ENCODE results near the gene PCMT1. TPM values are rescaled to one million over a fixed set of nuclear protein-coding genes. Genes with fewer than 3 reads are reported as not detected.

Gene PCMT1
- total RNA-seq, 1 donor from 2014 or later, result 147 TPM

Other genes starting within 250 kb of the PCMT1 start
- gene PPIL4, start 203.7 kb upstream of the PCMT1 start, total RNA-seq (ENCODE audit: unreplicated experiment), result 26.8 TPM
- 11.2 TPM for gene GINM1, start 183.4 kb upstream of the PCMT1 start, total RNA-seq (ENCODE audit: unreplicated experiment)
- 10.9 TPM for gene KATNA1, start 101.0 kb upstream of the PCMT1 start, total RNA-seq (ENCODE audit: unreplicated experiment)
- gene LATS1, start 31.6 kb upstream of the PCMT1 start, total RNA-seq (ENCODE audit: unreplicated experiment), result 31.5 TPM
- gene NUP43, start 3.2 kb upstream of the PCMT1 start, total RNA-seq (ENCODE audit: unreplicated experiment), result 27.6 TPM
- 10.8 TPM for gene LRP11, start 114.6 kb downstream of the PCMT1 start, total RNA-seq (ENCODE audit: unreplicated experiment)
- not detected for gene RAET1E, start 148.4 kb downstream of the PCMT1 start, total RNA-seq (ENCODE audit: unreplicated experiment)
- not detected for gene RAET1G, start 173.4 kb downstream of the PCMT1 start, total RNA-seq (ENCODE audit: unreplicated experiment)
- gene ULBP2, start 192.3 kb downstream of the PCMT1 start, total RNA-seq (ENCODE audit: unreplicated experiment), result 5.4 TPM
- gene ULBP1, start 214.2 kb downstream of the PCMT1 start, total RNA-seq (ENCODE audit: unreplicated experiment), result 9.3 TPM